NCI-H526 (cell line): Measurements from ENCODE around the gene SGK1.

Experiments
- DNase-seq, 2 experiments: peaks; one replicate each; lab custom pipeline; 2025; lab: John Stamatoyannopoulos, UW

Gene SGK1

DNA sequence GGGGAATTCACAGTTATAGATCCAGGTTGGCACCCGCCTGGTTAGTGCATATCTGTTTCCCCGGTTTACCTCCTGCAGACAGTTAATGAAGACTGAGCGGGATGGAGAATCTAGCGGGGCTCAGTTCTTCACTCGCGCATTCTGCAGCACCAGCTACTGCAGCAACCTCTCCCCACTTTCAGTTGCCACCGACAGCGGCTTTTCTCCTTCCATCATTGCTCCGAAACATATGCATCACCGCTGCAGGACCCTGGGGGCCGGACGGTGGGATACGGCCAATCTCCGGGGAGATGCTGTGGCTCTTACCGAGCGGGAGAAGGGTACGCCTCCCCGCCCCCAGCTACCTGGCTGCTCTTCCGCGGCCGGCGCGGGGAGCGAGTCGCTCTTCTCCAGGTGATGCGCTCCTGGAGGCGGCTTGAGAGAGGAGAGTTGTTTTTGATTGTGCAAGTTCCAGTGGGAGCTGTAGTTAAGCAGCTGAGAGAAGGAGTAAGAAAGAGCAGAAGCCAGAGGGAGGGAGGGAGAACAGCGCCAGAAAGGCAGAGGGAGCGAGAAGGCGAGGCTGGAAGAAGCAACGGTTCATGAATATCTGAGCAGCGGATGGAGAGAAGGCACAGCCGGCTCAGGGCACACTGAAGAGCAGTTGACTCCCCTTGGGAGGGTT, at the start of gene SGK1:
SGK1 (minus strand) TSS at position 642 of the 661 bp plus-strand sequence. CDS start 652 bp downstream, outside the sequence.
- DNase-seq: peak; percentile 18 to 52

DNA sequence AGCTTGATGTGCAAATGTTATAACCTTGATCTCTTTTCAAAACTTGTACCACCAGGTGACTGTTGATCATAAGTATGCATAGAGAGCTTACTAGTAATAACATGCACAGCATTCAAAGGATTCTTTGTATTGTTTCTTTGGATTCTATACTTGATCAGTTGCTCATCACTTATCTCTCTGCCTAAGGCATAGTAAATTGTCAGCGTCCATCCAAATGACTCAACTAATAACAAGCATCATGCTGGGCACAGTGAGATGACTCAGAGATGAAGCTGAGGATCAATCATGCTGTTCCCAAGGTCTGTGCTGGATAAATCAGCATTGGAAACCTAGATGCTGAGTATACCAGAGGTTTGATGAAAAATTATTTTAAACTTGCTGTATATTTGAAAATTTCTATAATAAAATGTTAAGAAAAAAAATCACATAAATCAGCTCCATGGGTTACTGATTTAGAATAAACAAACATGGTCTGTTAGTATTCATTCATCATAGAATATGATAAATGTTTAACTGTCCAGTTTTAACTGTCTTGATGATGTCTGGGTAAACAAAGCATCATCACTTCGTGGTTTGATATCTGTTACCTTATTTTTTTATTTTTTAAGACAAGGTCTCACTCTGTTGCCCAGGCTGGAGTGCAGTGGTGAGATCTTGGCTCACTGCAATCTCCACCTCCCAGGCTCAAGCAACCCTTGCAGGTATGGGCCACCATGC, 45.6 kb upstream of the SGK1 start:
- DNase-seq: no peak

DNA sequence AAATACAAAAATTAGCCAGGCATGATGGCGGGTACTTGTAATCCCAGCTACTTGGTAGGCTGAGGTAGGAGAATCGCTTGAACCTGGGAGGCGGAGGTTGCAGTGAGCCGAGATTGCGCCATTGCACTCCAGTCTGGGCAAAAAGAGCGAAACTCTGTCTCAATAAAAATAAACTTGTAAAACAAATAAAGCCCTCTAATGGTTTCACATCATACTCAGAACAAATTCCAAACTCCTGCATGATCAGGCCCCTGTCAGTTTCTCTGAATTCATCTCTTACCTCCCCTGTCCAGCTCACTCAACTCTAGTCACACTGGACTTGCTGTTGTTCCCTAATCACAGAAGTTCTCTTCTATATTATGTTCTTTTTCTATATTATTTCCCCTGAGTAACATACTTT, 43.1 kb upstream of the SGK1 start:
- no peak for DNase-seq

DNA sequence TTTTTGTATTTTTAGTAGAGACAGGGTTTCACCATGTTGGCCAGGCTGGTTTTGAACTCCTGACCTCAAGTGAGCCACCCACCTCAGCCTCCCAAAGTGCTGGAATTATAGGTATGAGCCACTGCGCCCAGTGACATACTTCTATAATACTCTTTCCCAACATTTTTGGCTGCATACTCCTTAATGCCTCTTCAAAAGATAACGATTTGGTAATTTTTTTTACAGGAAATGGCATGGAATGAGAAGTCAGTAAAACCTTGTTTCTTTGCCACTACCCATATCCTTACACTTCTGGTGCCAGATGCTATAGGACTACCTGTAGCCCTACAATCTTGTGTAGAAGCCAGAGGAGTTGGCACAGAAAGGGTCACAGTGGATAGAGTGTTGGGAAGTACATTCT, 41.4 kb upstream of the SGK1 start:
- no peak for DNase-seq

DNA sequence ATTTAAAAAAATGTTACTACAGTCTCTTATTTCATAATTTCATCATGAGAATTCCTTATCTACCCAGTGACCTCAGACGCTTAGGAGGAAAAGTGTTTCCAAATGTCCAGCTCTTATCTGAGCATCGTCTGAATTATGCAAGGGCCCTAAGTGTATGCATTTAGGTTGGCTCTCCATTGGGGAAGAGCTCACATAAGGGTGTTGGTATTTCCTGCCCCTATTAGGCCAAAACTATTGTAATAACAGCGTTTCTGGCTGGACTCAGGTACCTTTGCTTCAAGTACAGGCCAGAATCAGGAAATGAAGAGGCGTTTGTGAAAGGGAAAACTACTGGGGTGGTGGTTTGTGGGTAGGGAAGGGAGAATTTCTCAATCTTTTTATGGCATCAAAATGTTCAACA, 40.4 kb upstream of the SGK1 start:
- DNase-seq: no peak

DNA sequence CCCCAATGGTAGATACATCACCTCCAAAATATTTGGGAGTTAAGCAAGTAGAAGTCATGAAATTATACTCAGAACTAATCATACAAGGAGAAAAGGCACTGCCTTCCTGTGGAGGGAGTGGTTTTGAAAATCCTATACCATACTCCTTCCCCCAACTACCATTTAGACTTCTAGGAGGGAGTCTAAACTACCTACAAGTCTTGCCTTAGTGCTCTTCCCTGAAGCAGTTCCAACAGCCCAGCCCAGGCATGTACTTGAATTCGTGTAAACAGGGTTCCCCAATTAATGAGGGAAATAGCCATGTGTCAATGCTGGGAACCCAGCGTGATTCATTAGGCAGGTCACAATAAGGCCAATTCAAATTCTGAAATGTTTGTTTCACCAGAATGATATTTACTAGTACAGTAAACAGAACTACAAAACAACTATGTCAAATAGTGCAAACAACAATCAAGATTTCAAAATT, 39.1 kb upstream of the SGK1 start:
- no peak for DNase-seq

DNA sequence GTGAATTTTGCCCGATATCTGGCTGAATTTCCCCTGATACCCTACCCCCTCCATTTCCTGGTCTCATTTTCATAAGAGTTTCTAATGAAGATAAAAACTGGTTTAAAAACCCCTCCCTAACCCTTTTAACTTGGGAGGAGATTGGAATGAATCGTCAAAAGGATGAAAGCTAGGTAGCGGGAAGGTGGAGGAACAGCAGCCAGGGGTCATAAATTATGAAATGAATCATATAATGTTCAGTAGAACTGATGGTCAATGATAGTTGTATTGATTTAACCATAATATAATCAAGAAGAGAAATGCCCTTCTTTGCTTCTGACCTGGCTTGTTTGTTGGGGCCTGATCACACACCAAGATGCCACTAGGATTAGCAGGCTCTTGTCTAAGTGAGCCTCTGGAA, 38.5 kb upstream of the SGK1 start:
- DNase-seq: no peak

DNA sequence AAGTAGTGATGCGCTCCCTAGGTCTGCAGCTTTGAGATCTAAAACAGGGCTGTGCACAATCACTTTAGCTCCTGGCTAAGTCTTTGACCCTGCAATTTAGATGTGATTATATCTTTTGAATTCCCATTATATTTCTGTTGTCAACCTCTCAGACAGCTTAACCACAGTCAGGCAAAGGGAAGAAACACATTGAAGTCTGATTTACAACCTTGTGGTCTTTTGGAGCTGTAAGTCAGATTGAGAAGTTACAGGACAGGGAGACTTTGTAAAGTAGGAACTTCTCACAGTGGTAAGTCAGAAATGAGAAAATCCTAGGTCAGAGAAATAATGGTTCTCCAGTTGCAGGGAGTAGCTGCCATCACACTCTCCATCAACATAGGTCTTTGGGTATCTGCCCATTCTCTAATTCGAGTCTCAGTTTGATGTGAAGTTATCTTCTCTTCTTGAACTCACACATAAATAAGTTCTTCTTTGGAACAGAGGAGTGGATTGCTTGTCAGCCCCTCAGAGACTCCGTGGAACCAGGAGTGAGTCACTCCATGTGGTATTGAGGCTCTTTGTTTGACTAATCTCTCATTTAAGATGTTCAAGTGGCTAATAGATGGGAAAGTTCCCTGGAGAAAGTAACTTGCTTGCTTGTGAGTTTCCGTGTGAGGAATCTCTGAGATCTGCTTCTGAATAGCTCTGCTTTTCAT, 35.0 kb upstream of the SGK1 start:
- no peak for DNase-seq

DNA sequence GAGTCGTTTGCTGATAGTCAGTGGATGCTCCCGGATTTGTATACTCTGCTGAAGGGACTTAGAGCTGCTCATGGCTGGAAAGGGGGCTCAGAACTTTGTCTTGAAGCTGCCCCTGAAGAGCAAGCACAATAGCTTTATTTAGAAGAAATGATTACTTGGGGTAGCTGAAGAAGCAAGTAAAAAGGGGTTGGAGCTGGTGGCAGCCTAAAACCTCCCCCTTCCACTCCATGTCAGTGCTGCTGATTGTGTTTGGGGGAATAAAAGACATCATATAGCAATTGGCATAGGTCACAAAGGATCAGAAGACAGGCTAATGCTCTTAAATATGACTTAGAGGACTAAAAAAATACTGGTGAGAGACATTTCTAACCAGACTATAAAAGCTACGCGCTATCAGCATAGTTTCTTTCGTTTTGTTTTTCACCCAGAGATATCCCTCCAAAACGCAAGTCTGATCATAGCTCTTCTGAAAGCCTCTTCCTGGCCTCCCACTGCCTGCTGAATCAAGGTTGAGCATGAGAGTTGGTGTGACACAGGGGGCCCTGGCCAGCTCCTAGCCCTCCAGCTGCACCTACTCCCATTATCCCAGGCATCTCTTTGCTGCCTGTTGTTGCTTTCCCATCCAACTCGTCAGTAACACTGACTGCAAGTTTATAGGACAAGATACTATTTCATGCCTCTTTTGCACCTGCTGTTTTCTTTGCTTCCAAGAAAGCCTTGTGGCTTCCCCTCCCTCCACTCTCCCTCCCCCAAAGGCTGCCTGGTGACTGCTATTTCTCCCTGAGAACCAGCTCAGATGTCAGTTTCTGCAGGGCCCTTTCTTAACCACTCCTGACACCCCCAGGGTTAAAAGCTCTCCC, 33.9 kb upstream of the SGK1 start:
- DNase-seq: no peak

DNA sequence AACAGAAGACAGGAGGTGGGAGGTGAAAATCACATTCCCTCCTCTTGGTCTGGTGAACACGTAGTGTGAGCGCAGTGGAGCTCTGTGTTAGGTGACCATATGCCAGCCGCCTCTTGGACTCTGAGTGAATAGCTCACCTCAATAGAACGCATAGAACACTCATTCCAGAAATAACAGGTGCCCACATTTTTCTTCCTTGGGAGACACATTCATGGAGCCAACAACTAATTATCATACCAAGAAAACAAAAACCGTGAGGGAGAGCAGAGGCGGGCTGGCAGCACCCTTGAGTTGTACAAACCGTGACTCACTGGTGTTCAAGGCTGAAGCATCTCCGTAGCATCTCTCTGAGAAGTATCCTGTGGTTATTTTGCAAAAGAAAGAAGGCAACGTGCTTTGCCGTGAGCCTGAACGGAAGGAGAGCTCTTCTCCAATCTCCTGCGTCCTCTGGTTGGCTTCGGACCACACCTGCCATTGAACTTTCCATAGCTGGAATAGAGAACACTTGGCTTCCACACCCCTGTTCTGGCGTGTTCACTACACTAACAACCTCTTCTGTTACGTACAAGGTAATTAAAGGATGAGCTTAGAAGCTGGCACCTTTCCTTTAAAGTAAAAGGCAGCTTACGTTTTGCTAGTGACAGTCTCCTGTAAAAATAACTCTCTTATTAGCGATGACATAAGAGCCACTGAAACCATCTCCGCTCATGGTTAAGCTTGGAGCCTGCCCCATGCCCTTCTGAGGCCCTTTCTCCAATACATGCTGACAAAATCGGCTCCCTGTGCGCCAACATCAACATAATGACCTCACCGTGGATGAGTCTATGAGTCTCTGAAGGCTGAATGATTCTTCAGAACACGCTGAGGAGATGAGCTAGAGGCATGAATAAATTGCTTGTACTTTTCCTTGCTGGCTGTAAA, 30.2 kb upstream of the SGK1 start:
- DNase-seq: no peak

DNA sequence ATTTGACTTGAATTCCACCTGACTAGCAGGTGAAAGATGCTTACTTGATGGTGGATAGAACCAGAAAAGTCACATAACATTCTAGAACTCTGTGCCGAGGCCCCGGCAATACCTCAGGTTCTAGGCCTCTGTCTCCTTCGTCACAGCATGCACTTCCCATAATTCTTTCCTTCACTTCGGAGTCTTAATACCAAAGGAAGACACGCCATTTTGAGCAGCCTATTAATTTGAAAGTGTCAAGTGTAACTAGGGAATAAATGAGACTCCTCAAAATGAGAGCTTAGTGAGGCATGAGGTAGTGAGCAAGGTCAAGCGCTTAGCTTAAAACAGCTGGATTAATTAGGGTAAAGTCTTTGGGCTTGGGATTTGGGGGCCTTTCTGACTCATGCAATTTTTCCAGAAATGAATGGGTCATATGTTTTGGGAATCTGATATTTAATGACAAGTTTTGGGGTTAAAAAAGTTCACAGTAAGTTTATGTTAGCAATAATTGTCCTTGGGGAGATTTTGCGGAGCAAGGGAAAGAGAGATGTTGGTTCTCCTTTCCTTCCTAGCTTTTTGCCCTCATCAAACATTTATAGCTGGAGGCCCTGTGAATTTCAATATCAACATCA, 29.1 kb upstream of the SGK1 start:
- no peak for DNase-seq

DNA sequence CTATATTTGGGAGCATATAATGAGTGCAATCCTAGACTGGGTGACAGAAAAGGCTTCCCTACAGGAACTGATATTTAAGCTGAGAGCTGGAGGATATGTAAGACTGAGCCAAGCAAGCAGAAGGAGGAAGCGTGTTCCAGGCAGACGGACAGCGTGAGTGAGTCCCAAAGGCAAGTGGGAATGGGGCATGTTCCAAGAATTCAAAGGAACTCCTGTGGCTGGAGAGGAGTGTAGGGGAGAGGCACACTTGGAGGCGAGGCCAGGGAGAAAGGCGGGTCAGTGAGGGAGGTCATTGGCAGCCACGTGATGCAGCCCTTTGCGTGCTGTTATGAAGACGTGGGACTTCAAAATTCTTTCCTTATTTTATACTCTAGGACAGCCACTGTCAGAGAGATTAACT, 27.9 kb upstream of the SGK1 start:
- no peak for DNase-seq

DNA sequence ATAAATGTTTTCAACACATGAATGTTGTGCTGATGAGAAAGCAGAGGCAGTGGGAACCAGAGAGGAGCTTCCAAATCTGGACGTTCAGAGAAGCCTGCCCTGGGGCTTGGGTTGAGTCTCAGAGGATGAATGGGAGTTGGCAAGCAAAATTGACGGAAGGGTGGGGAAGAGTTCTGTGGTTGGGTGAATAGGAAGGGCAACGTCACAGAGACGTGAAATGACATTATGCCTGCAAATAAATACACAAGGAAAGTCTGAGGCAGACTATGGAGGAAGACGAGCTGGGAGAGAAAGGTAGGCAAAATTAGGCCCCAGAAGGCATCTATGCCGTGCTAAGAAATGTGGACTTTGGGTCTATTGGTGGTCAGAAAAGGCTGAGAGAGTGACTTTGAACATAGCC, 25.2 kb upstream of the SGK1 start:
- no peak for DNase-seq

DNA sequence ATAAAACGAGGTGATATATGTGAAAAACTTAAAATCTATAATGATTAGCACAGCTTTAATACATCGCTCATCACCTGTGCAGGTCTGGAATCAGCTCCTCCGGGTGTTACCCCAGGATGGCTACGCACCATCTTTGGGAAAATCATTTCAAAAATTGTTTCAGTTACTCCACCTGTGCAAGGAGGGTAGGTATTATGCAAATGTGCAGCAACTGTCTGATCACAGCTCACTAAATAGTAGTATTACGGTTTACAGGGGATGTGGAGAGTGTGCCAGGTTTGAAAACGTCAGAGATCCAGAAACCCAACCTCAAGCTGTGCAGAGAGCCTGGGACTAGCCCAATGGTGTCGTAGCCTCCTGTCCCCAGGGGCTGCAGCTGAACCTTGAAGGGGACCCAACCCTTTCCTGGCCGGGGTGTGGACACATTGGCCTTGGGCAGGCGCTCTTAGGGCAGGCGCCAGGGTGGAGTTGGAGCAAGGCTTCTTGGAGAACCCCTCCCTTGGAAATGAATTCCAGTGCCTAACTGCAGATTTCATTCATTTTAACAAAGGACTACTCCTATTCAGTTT, 24.2 kb upstream of the SGK1 start:
- DNase-seq: peak in 1 of 2 experiments; percentile 11

DNA sequence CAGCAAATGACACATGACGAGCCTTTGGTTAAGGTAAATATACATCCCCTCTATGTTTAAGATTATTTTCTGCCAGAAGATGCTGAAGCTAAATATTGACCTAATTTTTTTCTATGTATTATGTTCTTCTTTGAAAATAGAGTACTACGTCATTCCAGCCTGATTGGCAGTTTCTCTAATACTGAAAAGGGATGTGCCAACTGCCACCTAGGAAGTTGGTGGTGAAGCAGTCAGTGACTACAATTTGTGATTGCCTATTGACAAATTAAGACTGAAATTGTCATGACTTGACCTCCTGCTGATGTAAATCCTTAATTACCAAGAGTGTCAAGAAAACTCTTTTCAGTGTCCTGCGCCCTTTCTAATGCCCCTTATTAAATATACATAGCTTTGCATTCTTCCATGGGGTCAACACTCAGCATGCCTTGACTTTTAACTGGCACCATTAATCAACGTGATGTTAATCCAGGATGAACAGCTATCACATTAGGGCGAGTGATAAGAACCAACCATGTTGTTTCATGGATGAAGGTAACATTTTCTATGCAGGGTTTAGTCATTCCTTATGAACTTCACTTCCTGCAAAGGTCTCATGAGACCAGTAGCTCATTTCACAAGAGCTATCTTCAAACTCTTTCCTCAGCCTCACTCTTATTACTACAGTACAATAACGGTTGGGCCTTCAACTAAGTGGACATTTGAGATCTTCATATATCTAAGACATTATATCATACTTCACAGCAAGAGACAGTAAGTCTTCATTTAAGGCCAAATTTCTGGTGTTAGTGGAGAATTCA, 22.5 kb upstream of the SGK1 start:
- DNase-seq: no peak

DNA sequence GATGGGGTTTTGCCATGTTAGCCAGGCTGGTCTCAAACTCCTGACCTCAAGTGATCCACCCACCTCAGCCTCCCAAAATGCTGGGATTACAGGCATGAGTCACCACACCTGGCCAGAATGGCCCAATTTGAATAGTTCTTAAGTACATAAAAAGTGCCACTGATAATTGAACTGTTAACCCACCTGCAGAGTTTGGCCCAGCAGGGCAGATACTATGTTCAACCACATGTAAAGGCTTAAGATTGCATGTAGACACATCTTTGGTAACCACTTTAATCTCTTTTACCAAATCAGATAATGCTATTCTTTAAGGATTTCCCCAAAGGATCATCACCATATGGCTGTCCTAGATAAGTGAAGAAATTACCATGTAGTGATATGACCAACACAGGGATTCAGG, 21.3 kb upstream of the SGK1 start:
- no peak for DNase-seq

DNA sequence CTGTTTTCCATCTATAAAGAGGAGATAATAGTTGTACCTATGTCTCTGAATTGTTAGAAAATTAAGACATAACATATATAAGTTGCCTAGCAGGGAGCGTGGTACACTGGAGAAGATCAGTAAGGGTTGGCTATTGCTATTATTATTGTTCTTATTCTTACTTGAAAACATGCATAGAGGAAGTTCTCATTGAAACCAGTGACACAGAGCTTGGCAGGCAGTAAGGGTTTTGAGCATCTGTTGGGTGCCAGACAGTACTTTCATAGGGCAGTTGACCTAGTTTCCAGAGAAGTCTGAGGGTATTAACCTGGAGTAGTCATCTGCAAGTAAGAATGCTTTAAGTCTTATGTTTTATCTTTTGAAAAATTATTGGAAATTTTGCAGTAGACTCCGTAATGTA, 13.3 kb upstream of the SGK1 start:
- DNase-seq: no peak

DNA sequence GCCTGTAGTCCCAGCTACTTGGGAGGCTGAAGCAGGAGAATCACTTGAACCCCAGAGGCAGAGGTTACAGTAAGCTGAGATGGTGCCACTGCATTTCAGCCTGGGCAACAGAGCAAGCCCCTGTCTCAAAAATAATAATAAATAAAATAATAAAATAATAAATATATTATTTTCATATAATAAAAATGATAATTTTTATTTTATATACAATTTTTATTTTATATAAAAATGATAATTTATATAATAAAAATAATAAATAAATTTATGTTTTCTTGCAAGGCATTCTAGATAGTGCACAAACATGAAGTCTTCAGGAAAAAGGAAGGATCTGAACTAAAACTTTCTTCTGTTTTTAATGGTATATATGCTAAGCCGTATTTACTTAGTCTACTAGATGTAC, 12.6 kb upstream of the SGK1 start:
- DNase-seq: no peak

DNA sequence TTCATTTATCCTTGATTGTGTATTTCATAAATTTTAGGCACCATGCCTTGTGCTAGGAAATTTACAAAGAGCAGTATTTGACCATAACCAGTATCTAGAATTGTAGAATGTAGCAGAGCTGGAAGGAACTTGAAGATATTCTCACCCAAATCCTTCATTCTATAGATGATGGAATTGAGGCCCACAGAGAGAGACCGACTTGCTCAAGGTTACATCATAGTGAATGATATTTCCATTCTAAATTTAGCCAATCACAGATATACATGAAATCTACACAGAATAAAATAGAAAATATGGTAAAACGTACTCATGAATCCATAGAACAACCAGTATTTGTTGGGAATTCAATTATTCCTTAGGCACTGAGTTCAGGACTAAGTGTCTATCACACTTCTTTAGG, 10.9 kb upstream of the SGK1 start:
- DNase-seq: no peak

DNA sequence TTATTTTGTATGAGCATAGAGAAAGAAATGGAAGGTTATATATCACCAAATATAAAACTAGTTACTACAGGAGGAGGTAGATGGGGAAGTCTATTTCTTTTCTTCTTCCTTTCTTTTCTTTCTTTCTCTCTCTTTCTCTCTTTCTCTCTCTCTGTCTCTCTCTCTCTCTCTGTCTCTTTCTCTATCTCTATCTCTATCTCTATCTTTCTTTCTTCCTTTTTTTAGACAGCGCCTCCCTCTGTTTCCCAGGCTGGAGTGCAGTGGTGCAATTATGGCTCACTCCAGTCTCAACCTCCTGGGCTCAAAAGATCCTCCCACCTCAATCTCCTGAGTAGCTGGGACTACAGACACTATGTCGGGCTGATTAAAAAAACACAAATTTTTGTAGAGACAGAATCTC, 10.2 kb upstream of the SGK1 start:
- DNase-seq: no peak
